ENCODE measurements around the gene CNOT3. TPM values are rescaled to one million over a fixed set of nuclear protein-coding genes. Genes with fewer than 3 reads are reported as not detected.

CNOT3 gene
- polyA plus RNA-seq, 1 of the 3 experiments (the other 2 are of a cell fraction), result 14.2 TPM

- TF ChIP-seq MXI1 (IDR thresholded peaks at IDR 0.05; ENCODE audit: low read depth, low read length) (no peak), PBX3 (IDR thresholded peaks at IDR 0.05) (no peak), IRF3 (IDR thresholded peaks at IDR 0.05; ENCODE audit: low read depth, low read length) (no peak), EP300 (IDR thresholded peaks at IDR 0.05; ENCODE audit: borderline replicate concordance in 1 of 2, low read depth in 1 of 2, low read length in 1 of 2) (no peak), CTCF (IDR thresholded peaks at IDR 0.05) (peak; percentile 34; the same call in 1 of the 2 replicates), USF1 (IDR thresholded peaks at IDR 0.05; ENCODE audit: borderline replicate concordance, low read depth) (no peak), SIN3A (IDR thresholded peaks at IDR 0.05; ENCODE audit: borderline replicate concordance, low read depth, low read length) (no peak), GABPA (IDR thresholded peaks at IDR 0.05; ENCODE audit: low read depth) (no peak), CHD2 (IDR thresholded peaks at IDR 0.05; ENCODE audit: low read length, partially characterized antibody) (no peak), TEAD4 (IDR thresholded peaks at IDR 0.05; ENCODE audit: borderline replicate concordance, insufficient read depth) (no peak), TAF1 (IDR thresholded peaks at IDR 0.05; ENCODE audit: borderline replicate concordance, low read depth, low read length) (no peak), POLR2AphosphoS5 (IDR thresholded peaks at IDR 0.05; ENCODE audit: low read depth, low read length) (no peak), RAD21 (IDR thresholded peaks at IDR 0.05; ENCODE audit: low read length) (peak; percentile 32; the same call in 1 of the 2 replicates), GATA2 (CRISPR knock-in tag; IDR thresholded peaks at IDR 0.05) (no peak), SMC3 (IDR thresholded peaks at IDR 0.05; ENCODE audit: low read depth, low read length) (peak; percentile 18; the same call in 1 of the 2 replicates), ZBTB33 (IDR thresholded peaks at IDR 0.05; ENCODE audit: borderline replicate concordance, low read depth) (no peak), FOXM1 (IDR thresholded peaks at IDR 0.05; ENCODE audit: low read depth) (no peak), MEF2A (IDR thresholded peaks at IDR 0.05; ENCODE audit: borderline replicate concordance, low read depth) (no peak), USF2 (IDR thresholded peaks at IDR 0.05; ENCODE audit: borderline replicate concordance, low read depth, low read length) (no peak), EZH2phosphoT487 (IDR thresholded peaks at IDR 0.05; ENCODE audit: borderline replicate concordance, low read depth) (no peak), RFX5 (IDR thresholded peaks at IDR 0.05; ENCODE audit: low read length) (no peak), YY1 (IDR thresholded peaks at IDR 0.05; ENCODE audit: low read depth) (no peak), RCOR1 (IDR thresholded peaks at IDR 0.05; ENCODE audit: low read length) (no peak), NRF1 (IDR thresholded peaks at IDR 0.05; ENCODE audit: low read depth, low read length) (no peak)
- Histone ChIP-seq H3K4me1 (ENCODE audit: control insufficient read depth in 1 of 2, insufficient read depth in 2 of 2, low read depth in 1 of 2, low read length in 1 of 2) (peaks cover 0 to 9% of the 10 kb centered on the region in 2 experiments; a peak in 1 of 4 replicates), H3K9me2 (no peaks in the 10 kb centered on the region), H3K36me3 (replicated peaks in 1 of 2; ENCODE audit: control insufficient read depth in 1 of 2, insufficient read depth in 2 of 2, low read length in 1 of 2) (peaks cover 28 to 33% of the 10 kb centered on the region in 2 experiments), H3K9me3 (no peaks in the 10 kb centered on the region), H2AFZ (ENCODE audit: low read depth) (no peak overlapping the region), H3K27me3 (ENCODE audit: insufficient read depth) (no peaks in the 10 kb centered on the region), H3F3A (replicated peaks; ENCODE audit: insufficient read depth) (peaks cover 3% of the 10 kb centered on the region), H3K4me3 (ENCODE audit: low read depth in 2 of 2, low read length in 1 of 2) (peak overlapping the region in 1 of 2 experiments; percentile 49; a peak in 1 of 4 replicates), H3K4me2 (no peak overlapping the region), H3K9ac (no peak overlapping the region), H4K20me1 (ENCODE audit: insufficient read depth) (peaks cover 5% of the 10 kb centered on the region; the same call in 1 of the 2 replicates), H3K27ac (ENCODE audit: low read depth in 2 of 2, low read length in 1 of 2) (no peak overlapping the region), H3K79me2 (ENCODE audit: insufficient read depth) (peaks cover 8% of the 10 kb centered on the region; the same call in 1 of the 2 replicates)
- ChIA-PET POLR2A (no interaction called here), CTCF (interaction anchor here (1.6 to 3.5 kb wide), 2 partner anchors 9 to 12 kb away, joined by 4 to 12 read pairs; no protein-coding TSS in a partner anchor)
- 72% methylated on average over 10 of the region's 10 CpGs for WGBS (ENCODE audit: low lambda C conversion rate)
- peak; percentile 66 for DNase-seq
Measured at GRCh38 chr19:54179921-54180461, 42.4 kb downstream of the CNOT3 start.
